K562 (cell line): ENCODE measurements around the gene COASY. TPM values are rescaled to one million over a fixed set of nuclear protein-coding genes. Genes with fewer than 3 reads are reported as not detected.
A peak's percentile ranks its signal among the peaks of the same experiment; 100 is the strongest.

Source experiments
- ATAC-seq: fragments of 200-7000 bp; cut with Tn5 transposase; 3 replicates; pipeline ENCODE4 v1.9.1; 2020; ENCODE audit warnings: moderate library complexity
- BruUV-seq: library from RNA; stranded (reverse); fragments of 400-500 nt; replicated peaks from 2 replicates; lab custom pipeline; 2021; lab: Mats Ljungman, UMichigan
- CTCF ChIA-PET: fragments of 300-600 bp; formaldehyde crosslinking; extraction: SDS; loops from one replicate; lab custom pipeline; 2021; ENCODE audit warnings: low intra/inter-chr PET ratio; lab: Yijun Ruan, JAX
- POLR2A ChIA-PET: fragments of 300-600, 350-650 bp; sonication (Branson Sonifier 250); formaldehyde crosslinking; extraction: SDS; loops from one replicate; lab custom pipeline; 2021; ENCODE audit warnings: antibody characterized with exemption, inconsistent platforms; lab: Yijun Ruan, JAX
- DNase-seq, 4 experiments: peaks; one replicate each; pipeline versions ENCODE4 v3.0.0 to v3.0.0-alpha.2; 2011 to 2018; ENCODE audit warnings: low spot score in 3 of 4, mixed read lengths in 3 of 4; ENCODE audit errors: extremely low read depth in 1 of 4
- FAIRE-seq: peaks from 2 replicates; lab custom pipeline; 2011; peaks lifted over from hg19 to GRCh38; lab: Jason Lieb, UNC
- H2AFZ ChIP-seq: 2 replicates; pipeline ENCODE4 v1.6.0; 2011; ENCODE audit warnings: low read depth, low read length, control low read depth, inconsistent platforms
- H3K27ac ChIP-seq: fragments of 200-600 bp; 3 replicates; pipeline ENCODE4 v1.8.0; 2011; ENCODE audit warnings: low read depth, mild to moderate bottlenecking, control low read depth, inconsistent platforms, low read length, moderate library complexity, mixed read lengths; ENCODE audit errors: extremely low read depth
- H3K27me3 ChIP-seq, 2 experiments: fragments of 300-600 bp in 1 of 2; 2 replicates in 1 of 2; 3 replicates in 1 of 2; pipeline versions ENCODE4 v1.6.0 to v1.8.0; 2011; ENCODE audit warnings: inconsistent platforms in 2 of 2, low read length in 2 of 2, mild to moderate bottlenecking in 1 of 2, mixed read lengths in 1 of 2, moderate library complexity in 1 of 2; ENCODE audit not compliant: control insufficient read depth in 2 of 2, insufficient read depth in 2 of 2
- H3K36me3 ChIP-seq: fragments of 300-600 bp; 3 replicates; pipeline ENCODE4 v1.8.0; 2011; ENCODE audit warnings: mild to moderate bottlenecking, low read length, inconsistent platforms; ENCODE audit not compliant: control insufficient read depth, insufficient read depth
- H3K4me1 ChIP-seq, 2 experiments: fragments of 200-600 bp in 1 of 2; replicated peaks in 1 of 2; 2 replicates in 1 of 2; 3 replicates in 1 of 2; pipeline versions ENCODE4 v1.5.1 to v1.8.0; 2011; ENCODE audit warnings: inconsistent platforms in 2 of 2, low read length in 2 of 2, mild to moderate bottlenecking in 1 of 2, mixed read lengths in 1 of 2, moderate library complexity in 1 of 2; ENCODE audit not compliant: control insufficient read depth in 2 of 2, insufficient read depth in 2 of 2
- H3K4me2 ChIP-seq: 2 replicates; pipeline ENCODE4 v1.6.1; 2011; ENCODE audit warnings: low read length, control low read depth, inconsistent platforms, mixed read lengths; ENCODE audit not compliant: insufficient read depth
- H3K4me3 ChIP-seq: fragments of 200-600 bp; sonication (generic), shearing (Covaris generic); 2 replicates; pipeline ENCODE4 v1.5.1; 2016; ENCODE audit warnings: control low read depth, inconsistent platforms
- H3K79me2 ChIP-seq: fragments of 200-600 bp; 3 replicates; pipeline ENCODE4 v1.8.0; 2011; ENCODE audit warnings: low read length, inconsistent platforms; ENCODE audit not compliant: control insufficient read depth, insufficient read depth
- H3K9ac ChIP-seq, 2 experiments: 2 replicates each; pipeline versions ENCODE4 v1.6.0 to v1.6.1; 2011; ENCODE audit warnings: low read depth in 2 of 2, low read length in 2 of 2, control low read depth in 1 of 2, inconsistent platforms in 1 of 2, mild to moderate bottlenecking in 1 of 2, mixed read lengths in 1 of 2; ENCODE audit not compliant: insufficient read depth in 1 of 2
- H3K9me1 ChIP-seq: one replicate; pipeline ENCODE4 v1.6.0; 2011; ENCODE audit warnings: inconsistent platforms, mild to moderate bottlenecking, low read length, moderate library complexity; ENCODE audit not compliant: control insufficient read depth, insufficient read depth
- H3K9me3 ChIP-seq: replicated peaks from 2 replicates; pipeline ENCODE4 v1.5.1; 2011; ENCODE audit warnings: low read depth, low read length, inconsistent platforms; ENCODE audit not compliant: control insufficient read depth, insufficient read depth
- H4K20me1 ChIP-seq: replicated peaks from 2 replicates; pipeline ENCODE4 v1.6.1; 2011; ENCODE audit warnings: low read length, inconsistent platforms, mixed read lengths; ENCODE audit not compliant: control insufficient read depth, insufficient read depth
- E2F3 ChIP-seq: fragments of 250-450 bp; sonication (Bioruptor Pico); IDR thresholded peaks from 2 replicates; pipeline ENCODE4 v1.4.0; 2020; ENCODE audit warnings: mild to moderate bottlenecking
- EWSR1 ChIP-seq: fragments of 450-650 bp; IDR thresholded peaks from 2 replicates; pipeline ENCODE4 v1.6.1; 2018; ENCODE audit warnings: borderline replicate concordance, mild to moderate bottlenecking, low read depth, moderate library complexity; ENCODE audit not compliant: partially characterized antibody
- FOXK1 ChIP-seq: sonication (generic); formaldehyde crosslinking; IDR thresholded peaks from 2 replicates; pipeline ENCODE4 v1.8.0; 2022; ENCODE audit warnings: missing genetic modification reagents, mild to moderate bottlenecking, borderline replicate concordance
- GATA2 ChIP-seq: sonication (generic); formaldehyde crosslinking; IDR thresholded peaks from 2 replicates; pipeline ENCODE4 v1.4.0; 2020; ENCODE audit warnings: mild to moderate bottlenecking, missing genetic modification reagents
- HDAC2 ChIP-seq: fragments of 450-650 bp; IDR thresholded peaks from 2 replicates; pipeline ENCODE4 v1.6.1; 2016; ENCODE audit warnings: mild to moderate bottlenecking
- WGBS: fragments of 100-300 bp; shearing (Covaris generic); methylation state at CpG from one replicate; pipeline ENCODE4 v1.1.6; 2016; ENCODE audit warnings: low coverage, mixed read lengths; ENCODE audit not compliant: insufficient coverage; ENCODE audit errors: missing lambda C conversion rate; 5-methylcytosine and 5-hydroxymethylcytosine counted together
- in situ Hi-C: fragments of 300-500 bp; cut with MboI; formaldehyde crosslinking; loops from 4 replicates; pipeline ENCODE4 v1.15.0; 2018; ENCODE audit warnings: inconsistent platforms, mixed read lengths
- intact Hi-C: fragments of 100-400 bp; cut with micrococcal nuclease; formaldehyde crosslinking; loops from 2 replicates; pipeline ENCODE4 v1.14.2; 2022
- polyA plus RNA-seq, 8 experiments: library from polyadenylated mRNA; depleted of rRNA in 4 of 8; stranded (reverse) in 5 of 8; unstranded in 3 of 8; fragments of >200 nt; fragmentation: Nextera tagmentation in 2 of 8; fragmentation: Illumina TruSeq in 1 of 8; extraction: Ambion mirVana in 2 of 8; extraction: Trizol in 1 of 8; gene quantifications; 2 replicates each; pipeline versions ENCODE4 v1.2.1 to v1.2.3, GENCODE V29; 2011 to 2014; ENCODE audit warnings: inconsistent platforms in 1 of 8, missing spikeins in 1 of 8
- total RNA-seq, 7 experiments: library from RNA; depleted of rRNA in 6 of 7; stranded (reverse); fragments of >200 nt in 6 of 7; fragmentation: Illumina TruSeq in 2 of 7; extraction: Trizol in 2 of 7; gene quantifications; 2 replicates each; pipeline versions ENCODE4 v1.2.1 to v1.2.3, GENCODE V29; 2011 to 2021; ENCODE audit warnings: low replicate concordance in 1 of 7
- TF ChIP-seq, protein P1 (sequence below): sonication (generic); formaldehyde crosslinking; IDR thresholded peaks from 2 replicates; pipeline ENCODE4 v1.9.0; 2022; ENCODE audit warnings: mild to moderate bottlenecking, missing genetic modification reagents
- TF ChIP-seq, protein P2 (sequence below): fragments of 250-450 bp; sonication (Bioruptor Pico); IDR thresholded peaks from 2 replicates; pipeline ENCODE4 v1.5.1; 2021; ENCODE audit warnings: mild to moderate bottlenecking
- TF ChIP-seq, protein P3 (sequence below): fragments of 450-650 bp; IDR thresholded peaks from 2 replicates; pipeline ENCODE4 v1.6.1; 2016; ENCODE audit warnings: mild to moderate bottlenecking

The COASY gene
- total and polyA plus RNA-seq, 9 of the 15 experiments (the other 6 are each of a cell fraction or from before 2014, with no cell fraction given) = 25.4 to 175 (median 62.3) TPM

DNA sequence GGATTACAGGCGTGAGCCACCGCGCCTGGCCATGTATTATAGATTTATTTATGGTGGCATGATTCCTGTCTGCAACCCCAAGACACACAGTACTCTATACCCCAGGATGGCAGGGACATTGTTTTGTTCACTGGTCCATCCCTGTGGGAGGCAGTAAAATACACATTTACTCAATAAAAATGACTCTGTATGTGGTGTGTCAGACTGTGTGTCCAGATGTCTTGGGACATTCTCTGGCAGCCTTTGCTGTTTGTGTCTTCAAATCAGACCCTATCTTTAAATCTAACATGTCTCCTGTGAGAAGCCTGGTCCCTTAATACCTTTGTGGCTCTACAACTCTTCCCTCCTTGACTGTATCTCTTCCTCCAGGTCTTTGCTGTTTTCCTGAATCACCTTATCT lies 1.7 kb upstream of the COASY start:
- Histone ChIP-seq H3K79me2 (peaks cover 28% of the 10 kb centered on the region), H3K27ac (no peak overlapping the region), H3K27me3 (no peaks in the 10 kb centered on the region), H3K9me1 (no peaks in the 10 kb centered on the region), H3K9ac (no peak overlapping the region), H3K4me1 (peaks cover 18 to 45% of the 10 kb centered on the region in 2 experiments), H3K4me2 (no peak overlapping the region), H3K9me3 (no peaks in the 10 kb centered on the region), H3K36me3 (peaks cover 23% of the 10 kb centered on the region), H4K20me1 (no peaks in the 10 kb centered on the region), H3K4me3 (no peak overlapping the region)
- intact Hi-C loops = no loop called here
- 91% methylated on average over 3 of the region's 3 CpGs for WGBS
- in situ Hi-C loops = no loop called here
- CTCF ChIA-PET = no interaction called here
- BruUV-seq = no TSS peak
- 0 out of 2 replicates have a peak, but pooled peaks have one; percentile 42 for TF ChIP-seq GATA2 (CRISPR knock-in tag)
- no peak for TF ChIP-seq EWSR1
- TF ChIP-seq, all 486 proteins: peak for 1
- H2AFZ ChIP-seq = no peak overlapping the region
- no peak for DNase-seq
- no peak for FAIRE-seq
- POLR2A ChIA-PET = interaction anchor here (1.0 kb wide), 1 partner anchor 20 kb away, joined by 3 read pairs; no protein-coding TSS in a partner anchor
- no peak for ATAC-seq

DNA sequence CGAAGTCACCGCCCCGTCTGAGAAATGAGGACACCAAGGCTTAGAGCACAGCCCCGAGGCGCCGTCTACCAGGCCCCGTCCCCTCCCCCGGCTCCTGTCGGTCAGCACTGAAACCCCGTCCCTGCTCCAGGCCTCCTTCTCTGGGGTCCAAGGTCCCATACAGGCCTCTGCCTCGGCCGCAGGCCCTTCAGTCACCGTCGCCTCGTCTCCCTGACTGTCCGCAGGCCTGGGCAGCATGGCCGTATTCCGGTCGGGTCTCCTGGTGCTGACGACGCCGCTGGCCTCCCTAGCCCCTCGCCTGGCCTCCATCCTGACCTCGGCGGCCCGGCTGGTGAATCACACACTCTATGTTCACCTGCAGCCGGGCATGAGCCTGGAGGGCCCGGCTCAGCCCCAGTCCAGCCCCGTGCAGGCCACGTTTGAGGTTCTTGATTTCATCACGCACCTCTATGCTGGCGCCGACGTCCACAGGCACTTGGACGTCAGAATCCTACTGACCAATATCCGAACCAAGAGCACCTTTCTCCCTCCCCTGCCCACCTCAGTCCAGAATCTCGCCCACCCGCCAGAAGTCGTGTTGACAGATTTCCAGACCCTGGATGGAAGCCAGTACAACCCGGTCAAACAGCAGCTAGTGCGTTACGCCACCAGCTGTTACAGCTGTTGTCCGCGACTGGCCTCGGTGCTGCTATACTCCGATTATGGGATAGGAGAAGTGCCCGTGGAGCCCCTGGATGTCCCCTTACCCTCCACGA lies 617 bp downstream of the COASY start:
- H3K9me3 ChIP-seq = no peaks in the 10 kb centered on the region
- H3K4me1 ChIP-seq = peaks cover 21 to 60% of the 10 kb centered on the region in 2 experiments
- ATAC-seq (peak; percentile 25), DNase-seq (peak; percentile 53 to 67 (median 63)), FAIRE-seq (no peak)
- CTCF ChIA-PET = no interaction called here
- H3K27ac ChIP-seq = peak overlapping the region; percentile 88
- intact Hi-C loops = no loop called here
- WGBS = under 1% methylated on average over 45 of the region's 48 CpGs
- in situ Hi-C loops = no loop called here
- peak overlapping the region; percentile 74 for H3K4me3 ChIP-seq
- H3K9me1 ChIP-seq = no peaks in the 10 kb centered on the region
- BruUV-seq = TSS peak; percentile 65
- POLR2A ChIA-PET = interaction anchor here (0.6 to 8.3 kb wide), 5 partner anchors 11 to 116 kb away, joined by 3 to 58 read pairs (median 4); partner anchors contain the start of gene PSMC3IP
- no peaks in the 10 kb centered on the region for H4K20me1 ChIP-seq
- H3K27me3 ChIP-seq = no peaks in the 10 kb centered on the region
- H2AFZ ChIP-seq = no peak overlapping the region
- peak overlapping the region; percentile 92 for H3K4me2 ChIP-seq
- H3K9ac ChIP-seq = peak overlapping the region; percentile 93 to 99
- H3K36me3 ChIP-seq = peaks cover 38% of the 10 kb centered on the region
- H3K79me2 ChIP-seq = peaks cover 41% of the 10 kb centered on the region
- peak; percentile 75; the same call in 1 of the 2 replicates for TF ChIP-seq FOXK1 (CRISPR knock-in tag)
- TF ChIP-seq, protein P1, sequence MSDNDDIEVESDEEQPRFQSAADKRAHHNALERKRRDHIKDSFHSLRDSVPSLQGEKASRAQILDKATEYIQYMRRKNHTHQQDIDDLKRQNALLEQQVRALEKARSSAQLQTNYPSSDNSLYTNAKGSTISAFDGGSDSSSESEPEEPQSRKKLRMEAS (CRISPR knock-in tag) = no peak; the same call in 1 of the 2 replicates
- TF ChIP-seq E2F3 (CRISPR knock-in tag) = no peak
- TF ChIP-seq, protein P2, sequence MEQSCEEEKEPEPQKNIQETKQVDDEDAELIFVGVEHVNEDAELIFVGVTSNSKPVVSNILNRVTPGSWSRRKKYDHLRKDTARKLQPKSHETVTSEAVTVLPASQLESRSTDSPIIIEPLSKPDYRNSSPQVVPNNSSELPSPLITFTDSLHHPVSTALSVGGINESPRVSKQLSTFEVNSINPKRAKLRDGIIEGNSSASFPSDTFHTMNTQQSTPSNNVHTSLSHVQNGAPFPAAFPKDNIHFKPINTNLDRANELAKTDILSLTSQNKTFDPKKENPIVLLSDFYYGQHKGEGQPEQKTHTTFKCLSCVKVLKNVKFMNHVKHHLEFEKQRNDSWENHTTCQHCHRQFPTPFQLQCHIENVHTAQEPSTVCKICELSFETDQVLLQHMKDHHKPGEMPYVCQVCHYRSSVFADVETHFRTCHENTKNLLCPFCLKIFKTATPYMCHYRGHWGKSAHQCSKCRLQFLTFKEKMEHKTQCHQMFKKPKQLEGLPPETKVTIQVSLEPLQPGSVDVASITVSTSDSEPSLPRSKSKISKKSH = no peak
- TF ChIP-seq, protein P3, sequence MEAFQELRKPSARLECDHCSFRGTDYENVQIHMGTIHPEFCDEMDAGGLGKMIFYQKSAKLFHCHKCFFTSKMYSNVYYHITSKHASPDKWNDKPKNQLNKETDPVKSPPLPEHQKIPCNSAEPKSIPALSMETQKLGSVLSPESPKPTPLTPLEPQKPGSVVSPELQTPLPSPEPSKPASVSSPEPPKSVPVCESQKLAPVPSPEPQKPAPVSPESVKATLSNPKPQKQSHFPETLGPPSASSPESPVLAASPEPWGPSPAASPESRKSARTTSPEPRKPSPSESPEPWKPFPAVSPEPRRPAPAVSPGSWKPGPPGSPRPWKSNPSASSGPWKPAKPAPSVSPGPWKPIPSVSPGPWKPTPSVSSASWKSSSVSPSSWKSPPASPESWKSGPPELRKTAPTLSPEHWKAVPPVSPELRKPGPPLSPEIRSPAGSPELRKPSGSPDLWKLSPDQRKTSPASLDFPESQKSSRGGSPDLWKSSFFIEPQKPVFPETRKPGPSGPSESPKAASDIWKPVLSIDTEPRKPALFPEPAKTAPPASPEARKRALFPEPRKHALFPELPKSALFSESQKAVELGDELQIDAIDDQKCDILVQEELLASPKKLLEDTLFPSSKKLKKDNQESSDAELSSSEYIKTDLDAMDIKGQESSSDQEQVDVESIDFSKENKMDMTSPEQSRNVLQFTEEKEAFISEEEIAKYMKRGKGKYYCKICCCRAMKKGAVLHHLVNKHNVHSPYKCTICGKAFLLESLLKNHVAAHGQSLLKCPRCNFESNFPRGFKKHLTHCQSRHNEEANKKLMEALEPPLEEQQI = no peak
- TF ChIP-seq HDAC2 = 0 out of 2 replicates have a peak, but pooled peaks have one; percentile 10
